ENCODE measurements around the gene CDK5RAP1.

DNA sequence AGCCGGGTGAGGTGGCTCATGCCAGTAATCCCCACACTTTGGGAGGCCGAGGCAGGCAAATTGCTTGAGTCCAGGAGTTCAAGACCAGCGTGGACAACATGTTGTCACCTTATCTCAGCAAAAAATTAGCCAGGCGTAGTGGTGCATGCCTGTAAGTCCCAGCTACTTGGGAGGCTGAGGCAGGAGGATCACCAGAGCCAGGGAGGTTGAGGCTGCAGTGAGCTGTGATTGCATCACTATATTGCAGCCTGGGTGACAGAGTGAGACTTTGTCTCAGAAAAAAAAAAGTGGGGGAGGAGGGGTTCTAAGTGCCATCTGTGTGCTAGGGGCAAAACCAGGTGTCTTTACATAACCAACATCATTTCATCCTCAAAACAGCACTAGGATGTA lies 48.3 kb downstream of the CDK5RAP1 start:
- TF ChIP-seq CTCF (IDR thresholded peaks at IDR 0.05) (no peak), POLR2A (IDR thresholded peaks at IDR 0.05) (no peak)
